Skeletal muscle satellite cell (primary cell): ENCODE measurements around the gene IL36G.

Experiments
- H3K27me3 ChIP-seq: 2 replicates; pipeline ENCODE4 v1.7.0; 2013; ENCODE audit warnings: low read length; ENCODE audit not compliant: control insufficient read depth, insufficient read depth
- H3K36me3 ChIP-seq: 2 replicates; pipeline ENCODE4 v1.7.0; 2013; ENCODE audit warnings: mild to moderate bottlenecking, control low read depth, low read length; ENCODE audit not compliant: insufficient read depth
- H3K4me1 ChIP-seq: 2 replicates; pipeline ENCODE4 v1.7.0; 2013; ENCODE audit warnings: low read length; ENCODE audit not compliant: control insufficient read depth, insufficient read depth
- H3K4me2 ChIP-seq: 2 replicates; pipeline ENCODE4 v1.7.0; 2013; ENCODE audit warnings: mild to moderate bottlenecking, low read length
- H3K4me3 ChIP-seq: 2 replicates; pipeline ENCODE4 v1.7.0; 2013; ENCODE audit warnings: low read length
- H3K9ac ChIP-seq: 2 replicates; pipeline ENCODE4 v1.7.0; 2013; ENCODE audit warnings: mild to moderate bottlenecking, low read depth, low read length, moderate library complexity
- H3K9me3 ChIP-seq: replicated peaks from 2 replicates; pipeline ENCODE4 v1.7.0; 2013; ENCODE audit warnings: mild to moderate bottlenecking, control low read depth, low read length

The IL36G gene

DNA sequence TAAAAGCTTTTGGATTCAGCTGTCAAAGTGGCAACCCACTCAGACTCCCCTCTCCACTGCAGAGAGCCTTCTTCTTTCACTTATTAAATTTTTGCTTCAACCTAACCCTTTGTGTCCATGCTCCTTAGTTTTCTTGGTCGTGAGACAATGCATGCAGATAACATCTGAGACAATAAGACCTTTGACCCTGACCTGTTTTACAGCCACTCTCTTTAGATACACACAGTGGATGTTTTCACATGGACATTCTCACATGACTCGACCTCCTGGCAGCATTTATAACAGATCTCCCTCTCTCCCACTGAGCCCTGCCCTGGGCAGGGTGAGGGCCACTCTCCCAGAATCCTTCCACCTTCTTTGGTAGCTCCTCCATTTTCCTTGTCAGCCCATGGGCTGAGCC, 30.4 kb upstream of the IL36G start:
- Histone ChIP-seq H3K36me3 (no peaks in the 10 kb centered on the region), H3K9me3 (peaks cover 7% of the 10 kb centered on the region), H3K9ac (no peak overlapping the region)

DNA sequence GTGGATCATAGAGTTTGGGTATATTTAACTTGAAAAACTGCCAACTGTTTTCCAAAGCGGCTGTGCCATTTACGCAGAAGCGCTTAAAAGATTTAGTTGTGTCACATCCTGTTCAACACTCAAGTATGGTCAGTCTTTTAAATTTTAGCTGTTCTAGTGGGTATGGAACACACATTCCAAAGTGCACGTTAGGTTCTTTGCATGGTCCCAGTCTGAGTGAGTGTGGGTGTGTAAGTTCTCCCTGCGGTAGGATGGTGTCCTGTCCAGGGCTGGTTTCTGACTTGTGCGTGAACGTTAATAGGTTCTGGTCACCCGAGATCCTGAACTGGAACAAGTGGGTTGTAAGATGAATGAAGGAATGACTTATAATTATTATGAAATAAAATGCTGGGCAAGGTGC, 28.4 kb upstream of the IL36G start:
- no peaks in the 10 kb centered on the region for H3K4me1 ChIP-seq
- H3K9ac ChIP-seq: no peak overlapping the region
- H3K36me3 ChIP-seq: no peaks in the 10 kb centered on the region
- no peak overlapping the region for H3K4me3 ChIP-seq
- no peak overlapping the region for H3K4me2 ChIP-seq
- H3K27me3 ChIP-seq: peaks cover 68% of the 10 kb centered on the region
- H3K9me3 ChIP-seq: peaks cover 7% of the 10 kb centered on the region

More for the DNA sequence above, 30.4 kb upstream of the IL36G start:
- Histone ChIP-seq H3K4me1 (no peaks in the 10 kb centered on the region), H3K4me2 (no peak overlapping the region), H3K4me3 (no peak overlapping the region), H3K27me3 (peaks cover 68% of the 10 kb centered on the region)

DNA sequence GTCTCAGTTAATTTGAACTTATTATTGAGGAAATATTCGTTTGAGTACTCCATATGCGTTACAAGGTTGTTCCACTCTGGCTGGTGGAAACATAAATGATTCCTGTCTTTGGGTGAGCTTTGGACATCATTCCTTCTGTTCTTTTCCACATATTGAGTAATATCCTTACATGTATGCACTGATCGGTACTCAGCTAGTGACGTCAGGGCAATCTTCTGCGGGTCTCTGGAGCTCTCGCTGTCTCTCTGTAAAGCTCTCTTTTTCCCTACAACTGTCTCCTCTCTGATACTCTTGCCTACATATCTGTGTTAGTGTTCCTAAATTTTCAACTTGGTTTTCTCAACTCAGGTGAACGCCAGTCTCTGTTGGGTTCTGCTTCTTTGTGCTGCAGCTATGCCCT, 23.4 kb upstream of the IL36G start:
- Histone ChIP-seq H3K27me3 (peaks cover 72% of the 10 kb centered on the region), H3K4me3 (no peak overlapping the region)

DNA sequence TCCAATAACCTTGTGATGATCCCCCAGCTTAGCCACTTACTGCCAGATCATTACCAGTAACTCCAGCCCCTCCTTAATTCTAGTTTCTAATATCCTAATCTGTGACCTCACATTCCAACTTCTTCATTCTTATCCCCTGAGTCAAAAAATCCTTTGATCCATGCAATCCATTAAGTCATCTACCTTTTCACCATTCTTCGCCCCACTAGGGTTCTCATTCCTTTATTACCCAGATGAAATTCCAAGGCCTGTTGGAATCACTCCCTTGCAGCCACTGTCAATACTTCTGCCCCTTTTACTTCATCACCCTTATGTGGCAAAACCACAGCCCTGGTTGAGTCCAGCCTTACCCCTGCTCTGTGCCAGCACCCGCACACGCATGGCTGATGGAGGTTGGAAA, 20.3 kb upstream of the IL36G start:
- no peak overlapping the region for H3K9ac ChIP-seq
- H3K4me3 ChIP-seq: no peak overlapping the region
- H3K4me2 ChIP-seq: no peak overlapping the region
- H3K27me3 ChIP-seq: peaks cover 70% of the 10 kb centered on the region
- no peaks in the 10 kb centered on the region for H3K9me3 ChIP-seq
- H3K36me3 ChIP-seq: no peaks in the 10 kb centered on the region
- no peaks in the 10 kb centered on the region for H3K4me1 ChIP-seq

More for the DNA sequence above, 23.4 kb upstream of the IL36G start:
- Histone ChIP-seq H3K36me3 (no peaks in the 10 kb centered on the region), H3K4me2 (no peak overlapping the region), H3K9ac (no peak overlapping the region), H3K9me3 (no peaks in the 10 kb centered on the region), H3K4me1 (no peaks in the 10 kb centered on the region)

DNA sequence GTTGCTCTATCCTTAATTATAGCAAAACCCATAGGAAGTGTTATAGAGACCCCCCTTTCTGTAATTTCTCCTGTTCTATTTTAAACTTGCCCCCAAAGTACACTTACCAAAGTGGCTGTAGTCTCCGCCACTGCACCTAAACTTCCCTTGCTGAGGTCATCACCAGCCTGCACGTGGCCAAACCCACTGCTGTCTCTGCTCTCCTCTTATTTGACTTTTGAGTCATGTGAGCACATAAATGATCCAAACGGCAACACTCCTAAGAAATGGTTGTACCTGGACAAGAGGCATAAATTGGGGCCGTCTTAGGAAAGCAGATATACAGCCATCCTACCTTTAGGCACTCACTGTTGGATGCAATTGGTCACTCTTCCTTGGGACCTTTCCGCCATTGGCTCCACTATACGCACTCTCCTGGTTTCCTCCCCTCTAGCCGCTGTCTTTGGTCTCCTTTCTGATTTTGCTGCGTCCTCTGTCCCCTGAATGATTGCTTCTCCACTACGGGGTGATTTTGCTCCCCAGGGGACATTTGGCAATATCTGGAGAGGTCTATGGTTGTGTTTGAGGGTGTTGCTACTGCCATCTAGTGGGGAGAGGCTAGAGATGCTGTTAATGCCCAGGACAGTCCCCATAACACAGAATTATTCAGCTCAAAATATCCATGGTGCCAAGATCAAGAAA, 19.2 kb upstream of the IL36G start:
- Histone ChIP-seq H3K27me3 (peaks cover 75% of the 10 kb centered on the region), H3K4me1 (no peaks in the 10 kb centered on the region)

DNA sequence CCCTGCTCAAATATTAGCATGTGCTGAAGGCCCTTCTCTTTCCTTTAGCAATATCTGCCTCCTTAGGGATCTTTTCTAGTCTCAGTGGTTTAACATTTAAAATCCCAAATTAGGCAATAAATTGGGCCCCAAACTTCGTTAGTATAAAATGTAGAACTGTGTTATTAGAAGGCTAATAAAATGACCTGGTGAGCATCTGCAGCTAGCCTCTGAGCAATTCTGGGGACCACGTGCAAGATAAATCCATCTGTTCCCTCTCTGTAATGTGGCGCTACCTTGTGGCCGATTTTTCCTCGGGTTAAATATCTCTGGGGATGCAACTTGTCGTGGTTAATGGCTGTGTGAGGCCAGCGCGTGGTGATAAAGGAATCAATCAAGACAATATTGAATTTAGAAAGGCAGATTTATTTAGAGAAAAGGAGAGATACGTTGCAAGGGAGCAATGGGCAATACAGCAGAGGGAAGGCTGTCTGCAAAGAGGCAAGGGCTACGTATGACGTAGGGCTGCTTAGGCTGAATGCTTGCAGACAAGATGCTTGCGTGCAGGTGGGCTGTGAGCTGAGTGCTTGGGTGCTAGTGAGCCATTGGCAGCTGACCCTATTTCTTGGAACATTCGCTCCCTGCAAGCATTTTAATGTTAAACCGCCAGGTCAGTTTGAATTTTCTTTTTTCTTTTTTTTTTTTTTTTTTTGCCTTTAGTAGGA, 18.5 kb upstream of the IL36G start:
- Histone ChIP-seq H3K9ac (no peak overlapping the region), H3K4me2 (no peak overlapping the region), H3K4me3 (no peak overlapping the region), H3K4me1 (no peaks in the 10 kb centered on the region), H3K36me3 (no peaks in the 10 kb centered on the region), H3K9me3 (no peaks in the 10 kb centered on the region), H3K27me3 (peaks cover 74% of the 10 kb centered on the region)

More for the DNA sequence above, 19.2 kb upstream of the IL36G start:
- Histone ChIP-seq H3K9me3 (no peaks in the 10 kb centered on the region), H3K9ac (no peak overlapping the region), H3K4me2 (no peak overlapping the region), H3K4me3 (no peak overlapping the region), H3K36me3 (no peaks in the 10 kb centered on the region)

DNA sequence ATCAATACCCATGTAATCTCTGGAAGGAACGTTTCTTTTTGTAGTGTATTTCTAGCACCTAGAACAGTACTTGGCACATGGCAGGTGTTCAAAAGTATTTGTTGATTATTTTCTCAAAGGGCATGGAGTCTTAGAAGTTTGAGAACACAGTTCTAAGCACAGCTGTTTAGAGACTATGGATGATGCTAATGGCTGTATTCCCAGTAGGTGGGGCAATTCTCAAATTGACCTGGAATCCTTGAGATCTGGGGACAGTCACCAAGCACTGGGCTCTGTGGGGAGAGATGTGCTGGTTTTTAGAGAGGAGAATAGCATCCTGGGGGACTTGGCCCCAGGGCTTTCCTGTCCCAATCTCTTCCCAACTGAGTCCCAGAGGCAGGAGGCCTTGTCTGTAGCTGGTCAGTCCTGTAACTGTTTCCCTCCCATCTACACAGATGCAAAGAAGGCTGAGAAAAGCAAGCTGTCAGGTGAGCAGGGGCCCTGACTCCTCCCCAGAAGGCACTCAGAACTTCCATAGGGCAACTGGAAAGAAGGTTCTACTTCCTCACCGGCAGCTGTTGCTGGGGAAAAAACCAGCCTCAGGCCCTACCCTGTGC, 17.5 kb upstream of the IL36G start:
- Histone ChIP-seq H3K4me2 (no peak overlapping the region), H3K4me3 (no peak overlapping the region), H3K4me1 (no peaks in the 10 kb centered on the region), H3K9ac (no peak overlapping the region), H3K36me3 (no peaks in the 10 kb centered on the region), H3K27me3 (peaks cover 68% of the 10 kb centered on the region), H3K9me3 (no peaks in the 10 kb centered on the region)

DNA sequence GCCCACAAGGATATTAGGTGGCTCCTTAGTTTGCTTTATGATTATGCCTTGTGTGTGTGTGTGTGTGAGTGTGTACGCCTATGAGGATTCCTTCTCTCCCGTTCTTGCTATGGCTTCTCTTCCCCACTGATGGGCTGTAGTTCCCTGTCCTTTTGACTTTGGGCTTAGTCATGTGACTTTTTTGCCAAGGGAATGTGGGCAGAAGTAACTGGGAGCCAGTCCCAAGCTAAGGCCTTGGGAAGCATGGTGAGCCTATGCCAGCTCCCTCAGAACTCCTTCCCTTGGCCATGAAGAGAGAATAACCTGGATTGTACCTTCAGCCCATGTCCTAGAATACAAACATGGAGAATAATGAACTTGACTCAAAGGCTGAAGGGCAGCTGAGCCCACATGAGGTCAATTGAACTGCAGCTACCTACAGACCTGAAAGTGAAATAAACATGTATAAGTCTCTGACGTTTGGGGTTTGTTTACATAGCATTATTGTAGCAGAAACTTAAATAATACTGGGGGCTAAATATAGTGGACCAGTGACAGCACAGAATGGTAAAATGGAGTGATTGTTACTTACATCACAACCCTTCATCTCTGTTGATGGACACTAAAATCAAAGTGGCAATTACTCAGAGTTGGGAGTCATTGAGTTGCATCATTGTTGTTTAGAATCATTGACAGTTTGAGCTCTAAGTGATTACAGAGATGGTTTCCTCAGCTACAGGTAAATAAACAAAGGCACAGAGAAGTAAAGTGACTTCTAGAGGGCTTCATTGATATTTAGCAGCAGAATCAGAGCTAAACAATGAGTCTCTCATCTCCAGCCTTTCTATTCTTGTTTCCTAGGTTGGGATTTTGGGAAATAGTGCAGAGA, 15.3 kb upstream of the IL36G start:
- H3K9ac ChIP-seq: no peak overlapping the region
- peaks cover 57% of the 10 kb centered on the region for H3K27me3 ChIP-seq
- no peak overlapping the region for H3K4me2 ChIP-seq
- H3K9me3 ChIP-seq: no peaks in the 10 kb centered on the region
- no peaks in the 10 kb centered on the region for H3K36me3 ChIP-seq
- no peak overlapping the region for H3K4me3 ChIP-seq
- no peaks in the 10 kb centered on the region for H3K4me1 ChIP-seq

DNA sequence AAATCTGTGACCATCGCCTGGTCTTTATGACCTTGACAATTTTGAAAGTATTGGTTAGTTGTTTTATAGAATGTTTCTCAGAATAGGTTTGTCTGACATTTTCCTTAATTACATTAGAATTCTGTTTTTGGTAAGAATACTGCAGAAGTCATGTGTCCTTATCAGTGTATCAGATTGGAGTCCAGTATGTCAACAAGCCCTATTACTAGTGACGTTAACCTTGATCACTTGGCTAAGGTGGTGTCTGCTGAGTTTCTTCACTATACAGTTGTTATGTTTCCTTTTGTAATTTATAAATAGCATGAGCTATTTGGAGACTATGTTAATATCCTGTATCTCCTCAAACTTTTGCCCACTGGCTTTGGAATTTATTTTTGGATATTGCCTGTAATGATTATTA, 10.8 kb upstream of the IL36G start:
- H3K4me3 ChIP-seq: no peak overlapping the region

DNA sequence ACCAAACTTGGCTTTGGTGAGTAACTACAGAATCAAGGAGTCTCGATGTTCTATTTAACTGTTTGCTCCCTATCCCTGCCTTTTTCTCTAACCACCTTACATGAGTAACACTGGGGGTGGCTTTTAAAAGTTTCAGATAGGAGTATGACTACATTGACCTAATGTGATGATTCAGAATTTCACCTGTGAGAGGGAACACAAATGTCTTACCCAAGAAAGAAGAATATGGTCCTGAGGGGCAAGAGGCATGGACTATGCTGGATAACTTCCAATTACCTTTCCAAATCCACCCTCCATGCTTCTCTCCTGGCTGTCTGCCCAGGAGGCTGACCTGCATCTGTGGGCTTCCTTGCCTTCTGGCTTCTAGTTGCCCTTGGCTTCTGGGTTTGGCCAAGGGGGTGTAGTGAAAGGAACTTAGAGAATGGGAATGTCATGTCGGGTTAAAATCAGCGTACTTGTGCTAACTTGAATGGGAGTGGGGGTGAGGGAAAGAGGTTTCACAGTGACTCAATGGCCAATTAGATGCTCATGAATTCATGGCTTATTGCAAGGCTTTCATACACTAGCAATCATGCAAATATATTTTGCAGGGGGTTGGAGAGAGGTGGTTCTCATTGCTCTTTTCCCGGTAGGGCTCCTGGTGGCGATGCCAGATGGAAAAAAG, 5.3 kb upstream of the IL36G start:
- Histone ChIP-seq H3K27me3 (peaks cover 49% of the 10 kb centered on the region), H3K4me3 (no peak overlapping the region), H3K9me3 (no peaks in the 10 kb centered on the region), H3K36me3 (no peaks in the 10 kb centered on the region), H3K9ac (no peak overlapping the region), H3K4me1 (no peaks in the 10 kb centered on the region), H3K4me2 (no peak overlapping the region)

More for the DNA sequence above, 10.8 kb upstream of the IL36G start:
- H3K36me3 ChIP-seq: no peaks in the 10 kb centered on the region
- no peaks in the 10 kb centered on the region for H3K4me1 ChIP-seq
- no peak overlapping the region for H3K4me2 ChIP-seq
- no peaks in the 10 kb centered on the region for H3K9me3 ChIP-seq
- H3K27me3 ChIP-seq: peaks cover 58% of the 10 kb centered on the region
- H3K9ac ChIP-seq: no peak overlapping the region

DNA sequence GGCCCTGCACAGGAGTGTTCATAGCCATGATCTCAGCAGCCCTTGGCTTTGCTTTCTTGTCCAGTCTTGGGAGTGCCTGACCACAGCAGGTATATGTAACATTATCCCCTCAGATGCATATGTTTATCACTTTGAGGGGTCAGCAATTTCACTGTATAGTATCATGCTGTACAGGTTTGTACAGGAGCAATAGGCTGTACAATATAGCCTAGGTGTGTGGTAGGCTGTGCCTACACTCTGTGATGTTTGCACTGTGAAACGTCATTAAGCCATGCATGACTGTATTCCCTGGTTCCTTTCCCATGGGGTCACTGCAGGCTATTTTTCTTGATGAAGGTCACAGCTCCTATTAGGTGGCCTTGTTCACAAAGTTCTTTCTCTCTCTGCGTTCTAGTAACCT, 4.7 kb upstream of the IL36G start:
- H3K9me3 ChIP-seq: no peaks in the 10 kb centered on the region
- no peak overlapping the region for H3K4me3 ChIP-seq
- H3K4me2 ChIP-seq: no peak overlapping the region
- H3K4me1 ChIP-seq: no peaks in the 10 kb centered on the region
- no peaks in the 10 kb centered on the region for H3K36me3 ChIP-seq
- H3K27me3 ChIP-seq: peaks cover 50% of the 10 kb centered on the region
- H3K9ac ChIP-seq: no peak overlapping the region
